GM21717 (cell line): ENCODE data around the gene CRYGS.
A peak's percentile ranks its signal among the peaks of the same experiment; 100 is the strongest.
"Not testable (repeated sequence)": the region's sequence is repeated elsewhere in the genome, so short reads cannot be mapped to it uniquely, and the experiment has no call there.

ENCODE experiments used
- ATAC-seq: cut with Tn5 transposase; IDR thresholded peaks from one replicate; pipeline ENCODE4 v1.9.1; 2021; ENCODE audit warnings: mild to moderate bottlenecking, moderate library complexity; ENCODE audit not compliant: unreplicated experiment

CRYGS gene

DNA sequence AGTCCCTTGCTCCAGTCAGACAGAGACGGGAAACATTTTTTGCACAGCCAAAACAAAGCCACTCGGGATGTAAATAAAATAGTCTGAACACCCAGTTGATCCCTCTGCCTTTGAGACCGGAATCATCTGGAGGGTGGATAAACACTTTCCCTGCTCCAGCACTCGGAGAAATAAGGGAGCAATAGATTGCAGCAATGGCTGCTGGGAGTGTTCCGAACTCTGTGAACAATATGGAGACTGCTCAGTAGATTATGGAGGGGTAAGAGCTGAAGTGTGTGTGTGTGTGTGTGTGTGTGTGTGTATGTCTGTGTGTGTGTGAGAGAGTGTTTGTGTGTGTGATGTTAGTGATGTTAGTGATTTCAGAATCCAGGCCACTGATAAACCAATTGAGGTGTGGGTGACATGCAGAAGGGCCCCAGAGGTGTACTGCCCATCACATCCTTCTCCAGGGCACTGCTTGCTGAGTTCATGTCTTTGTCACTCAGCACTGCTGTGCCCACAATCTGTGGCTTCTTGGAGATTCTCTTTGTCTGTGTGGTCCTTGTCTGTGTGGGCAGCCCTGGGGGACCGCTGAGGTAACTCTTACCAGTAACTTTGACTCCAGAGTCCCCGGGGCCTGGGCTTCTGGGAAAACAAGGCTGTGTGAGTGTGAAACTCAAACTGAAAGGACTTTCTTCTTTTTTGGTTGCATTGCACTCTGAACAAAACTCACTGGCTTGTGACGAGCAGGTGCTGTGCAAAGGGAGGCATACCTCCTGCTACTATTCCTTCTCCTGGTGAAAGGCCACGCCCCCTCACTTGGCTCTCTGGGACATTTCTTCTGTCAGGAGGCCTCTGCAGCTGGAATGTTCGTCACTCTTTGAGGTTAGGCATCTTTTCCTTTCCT, 23.0 kb downstream of the CRYGS start:
- peak; percentile 59 for ATAC-seq

DNA sequence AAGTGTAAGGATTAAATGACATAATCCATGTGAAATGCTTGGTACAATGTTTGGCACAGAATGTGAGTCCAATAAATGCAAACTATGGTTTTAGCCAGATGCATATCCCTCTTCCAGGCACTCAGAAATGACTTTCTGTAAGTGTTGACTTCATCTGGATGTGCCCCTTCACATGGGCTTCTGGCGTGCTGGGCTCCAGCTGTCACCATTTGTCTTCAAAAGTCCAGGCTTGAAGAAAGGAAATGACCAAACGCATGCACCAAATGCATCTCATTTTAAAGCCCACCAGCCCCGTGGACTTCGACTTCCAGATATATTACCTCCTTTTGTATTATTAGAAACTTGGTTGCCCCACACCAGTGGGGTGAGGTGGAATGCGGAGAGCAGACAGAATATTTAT, 23.7 kb downstream of the CRYGS start:
- no peak for ATAC-seq

DNA sequence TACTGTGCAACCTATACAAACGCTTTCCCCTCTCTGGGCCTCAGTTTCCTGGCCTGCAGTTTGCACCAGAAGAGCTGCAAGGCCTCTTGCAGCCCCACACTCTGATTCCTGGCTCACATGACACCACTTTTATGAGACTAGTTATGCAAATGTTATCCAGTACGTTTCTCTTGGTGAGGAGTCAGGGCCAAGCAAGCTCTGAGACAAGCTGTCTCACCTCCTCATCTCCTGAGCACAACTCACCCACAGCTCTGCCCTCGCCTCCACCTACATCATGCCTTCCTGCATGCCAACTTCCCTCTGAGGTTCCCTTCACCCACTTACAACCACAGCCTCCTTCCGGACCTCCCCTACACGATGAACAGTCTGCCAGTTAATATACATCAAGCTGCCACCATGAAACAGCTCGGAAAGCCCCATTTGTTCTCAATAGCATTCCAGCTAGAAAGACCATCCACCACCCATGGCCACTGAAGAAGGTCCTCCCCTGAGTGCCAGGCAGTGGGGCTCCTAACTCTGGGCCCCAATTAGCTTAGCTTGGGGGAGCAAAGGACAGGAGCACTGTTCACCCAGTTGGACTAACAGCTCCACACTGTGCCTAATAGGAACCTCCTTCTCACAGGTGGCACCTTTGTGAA, 25.0 kb downstream of the CRYGS start:
- ATAC-seq: peak; percentile 36

DNA sequence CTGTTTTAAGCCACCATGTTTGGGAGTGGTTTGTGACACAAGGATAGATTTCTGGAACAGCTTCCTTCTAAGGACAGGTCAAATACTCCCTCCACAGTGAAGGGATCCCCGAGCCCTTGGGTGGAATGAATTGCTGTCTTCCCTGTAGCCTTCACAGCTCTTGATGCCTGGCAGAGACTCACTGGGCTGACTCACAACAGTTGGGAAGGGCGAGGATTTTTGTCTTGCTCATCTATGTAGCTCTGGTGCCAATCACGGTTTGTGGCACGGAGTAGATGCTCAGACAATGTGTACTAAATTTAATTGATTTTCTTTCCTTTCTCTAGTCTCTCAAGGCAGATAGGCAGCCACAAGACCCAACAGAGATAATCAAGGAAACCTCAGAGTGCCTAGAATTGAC, 27.0 kb downstream of the CRYGS start:
- ATAC-seq: no peak

DNA sequence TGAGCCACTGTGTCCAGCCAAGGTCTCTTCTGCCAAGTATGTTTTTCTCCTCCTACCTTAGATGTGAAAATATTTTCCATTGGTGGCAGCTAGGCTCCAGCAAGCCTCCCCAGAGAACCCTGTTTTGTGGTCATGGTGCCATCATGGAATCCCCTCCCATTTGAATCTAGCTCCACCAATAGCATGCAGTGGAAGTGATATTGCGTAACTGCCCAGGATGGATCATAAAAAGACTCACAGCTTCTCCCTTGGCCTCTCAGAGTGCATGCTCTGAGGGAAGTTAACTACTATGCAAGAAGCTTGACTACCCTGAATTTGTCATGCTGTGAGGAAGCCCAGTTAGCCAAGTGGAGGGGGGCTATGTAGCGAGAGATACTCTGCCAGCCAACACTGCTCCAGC, 27.5 kb downstream of the CRYGS start:
- no peak for ATAC-seq

DNA sequence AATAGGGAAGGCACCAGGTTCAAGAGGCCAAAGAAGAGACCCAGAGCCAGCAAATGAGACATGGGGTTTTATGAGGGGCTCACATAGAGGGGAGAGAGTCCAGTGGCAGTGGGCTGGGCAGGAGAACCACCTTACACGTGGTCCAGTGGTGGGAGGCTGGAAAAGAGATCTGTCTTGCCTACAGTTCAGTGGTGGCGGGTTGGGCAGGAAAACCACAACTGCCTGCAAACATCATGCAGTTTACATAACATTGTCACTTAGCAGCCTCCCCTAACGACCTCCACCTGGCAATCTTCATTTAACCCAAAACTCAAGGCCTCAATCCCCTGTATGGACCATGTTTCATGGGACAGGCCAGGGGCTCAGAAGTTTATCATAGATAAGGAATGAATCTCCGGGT, 29.1 kb downstream of the CRYGS start:
- ATAC-seq: no peak

DNA sequence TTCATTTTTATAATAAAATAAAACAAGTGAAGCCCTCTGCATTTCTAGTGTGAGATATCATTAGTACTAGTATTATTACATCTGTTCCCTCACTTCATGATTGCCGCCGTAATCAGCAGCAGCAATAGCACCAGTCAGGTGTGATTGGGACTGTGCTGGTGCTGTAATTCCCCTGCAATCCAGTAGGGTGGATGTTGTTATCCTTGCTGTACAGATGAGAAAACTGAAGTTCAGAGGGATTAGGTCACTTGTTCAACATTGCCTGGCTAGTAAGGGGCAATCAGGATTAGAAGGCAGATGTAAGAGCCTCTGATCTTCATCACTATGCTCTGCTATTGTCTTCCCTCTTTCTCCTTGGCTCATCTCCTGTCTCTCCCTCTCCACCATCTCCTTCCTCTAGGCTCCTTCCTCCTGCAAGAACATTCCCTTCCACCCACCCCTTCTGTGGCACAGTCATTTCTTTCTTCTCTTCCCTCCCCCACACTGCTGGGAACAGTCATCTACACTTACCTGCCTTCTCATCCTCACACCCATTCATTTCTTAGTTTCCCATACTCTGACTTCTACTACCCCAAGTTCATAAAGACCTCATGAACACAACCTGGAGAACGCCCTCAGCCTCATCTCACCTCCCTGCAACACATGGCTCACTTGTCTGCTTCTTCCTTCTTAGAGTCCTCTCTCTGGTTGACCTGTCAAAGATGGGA, 29.7 kb downstream of the CRYGS start:
- ATAC-seq: no peak

DNA sequence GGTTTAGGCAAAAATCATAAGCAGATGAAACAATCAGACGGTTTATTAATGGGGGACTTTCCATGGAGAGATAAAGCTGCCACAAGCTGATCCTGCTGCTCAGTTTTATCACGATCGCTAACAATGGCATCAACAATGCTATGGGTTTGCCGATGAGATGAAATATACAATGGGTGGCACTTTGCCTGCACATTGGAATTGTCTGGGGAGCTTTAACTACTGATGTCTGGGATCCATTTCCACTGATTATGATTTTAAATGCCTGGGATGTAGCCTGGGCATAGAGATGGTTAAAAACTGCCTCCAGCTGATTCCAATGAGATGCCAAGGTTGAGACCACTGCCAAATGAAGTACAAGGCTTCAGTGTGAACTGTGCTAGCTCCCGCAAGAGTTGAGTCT, 30.8 kb downstream of the CRYGS start:
- no peak for ATAC-seq

DNA sequence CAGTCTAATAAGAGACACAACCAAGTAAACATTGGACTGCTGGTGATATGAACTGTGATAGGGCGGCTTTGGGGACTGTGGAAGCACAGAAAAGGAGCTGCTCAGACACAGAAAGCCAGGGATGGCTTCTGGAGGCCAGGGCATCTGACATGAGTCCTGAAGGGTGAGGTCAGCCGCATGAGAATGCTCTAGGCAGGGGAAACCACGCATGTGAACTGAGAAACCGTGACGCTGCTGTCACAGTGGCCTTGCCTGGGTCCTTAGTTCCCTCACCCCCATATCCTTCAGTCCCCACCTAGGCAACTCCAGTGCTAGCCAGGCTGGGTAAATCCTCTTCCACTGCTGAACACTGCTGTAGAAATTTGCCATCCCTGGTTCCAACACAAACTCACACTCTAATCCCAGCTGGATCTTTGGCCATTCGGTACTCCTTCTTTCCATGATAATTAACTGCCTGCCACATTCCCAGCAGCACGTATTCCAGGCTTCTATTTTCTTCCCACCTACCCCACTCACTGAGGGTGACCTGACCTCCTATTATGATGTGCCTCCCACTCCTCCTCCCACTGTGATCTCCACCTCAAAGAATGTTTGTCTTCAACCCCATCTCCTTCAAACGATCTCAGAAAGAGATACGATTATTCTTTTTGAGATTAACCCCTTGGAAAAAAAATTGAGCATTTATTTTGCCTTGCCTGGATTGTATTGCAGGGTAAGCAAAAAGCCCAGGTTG, 31.4 kb downstream of the CRYGS start:
- no peak for ATAC-seq

DNA sequence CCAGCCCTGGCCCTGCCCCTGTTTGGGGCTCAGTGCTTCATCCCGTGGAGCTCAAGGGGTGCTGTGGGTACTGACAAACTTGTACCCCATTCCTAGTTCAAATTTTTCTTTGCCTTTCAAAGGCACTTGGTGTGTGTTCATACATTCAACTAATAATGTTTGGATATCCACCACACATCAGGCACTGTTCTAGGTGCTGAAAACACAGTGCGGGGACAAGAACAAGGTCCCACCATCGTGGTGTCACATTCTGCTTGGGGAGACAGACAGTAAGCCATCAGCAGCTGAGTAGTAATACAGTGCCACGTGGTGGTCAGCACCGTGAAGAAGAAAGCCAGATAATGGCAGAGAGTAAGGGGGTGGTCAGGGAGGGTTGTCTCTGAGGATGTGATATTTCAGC, 32.5 kb downstream of the CRYGS start:
- no peak for ATAC-seq

DNA sequence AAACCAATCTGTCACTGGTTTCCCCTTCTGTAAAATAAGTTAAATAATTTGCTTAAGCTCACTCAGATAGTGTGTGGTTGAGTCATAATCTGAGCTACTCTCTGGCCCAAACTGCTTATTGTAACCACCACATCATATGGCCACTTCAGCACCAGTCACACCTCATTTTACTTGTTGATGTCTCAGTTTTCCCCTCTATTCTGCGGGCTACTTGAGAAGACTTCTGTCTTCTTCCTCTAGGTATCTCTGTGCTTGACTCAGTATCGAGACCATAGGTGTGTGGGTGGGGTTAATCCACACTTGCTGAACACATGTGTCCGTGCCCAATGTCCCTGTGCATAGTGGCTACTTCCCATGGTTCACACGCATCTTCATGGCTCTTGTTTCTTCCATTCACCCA, 32.9 kb downstream of the CRYGS start:
- ATAC-seq: peak; percentile 69

DNA sequence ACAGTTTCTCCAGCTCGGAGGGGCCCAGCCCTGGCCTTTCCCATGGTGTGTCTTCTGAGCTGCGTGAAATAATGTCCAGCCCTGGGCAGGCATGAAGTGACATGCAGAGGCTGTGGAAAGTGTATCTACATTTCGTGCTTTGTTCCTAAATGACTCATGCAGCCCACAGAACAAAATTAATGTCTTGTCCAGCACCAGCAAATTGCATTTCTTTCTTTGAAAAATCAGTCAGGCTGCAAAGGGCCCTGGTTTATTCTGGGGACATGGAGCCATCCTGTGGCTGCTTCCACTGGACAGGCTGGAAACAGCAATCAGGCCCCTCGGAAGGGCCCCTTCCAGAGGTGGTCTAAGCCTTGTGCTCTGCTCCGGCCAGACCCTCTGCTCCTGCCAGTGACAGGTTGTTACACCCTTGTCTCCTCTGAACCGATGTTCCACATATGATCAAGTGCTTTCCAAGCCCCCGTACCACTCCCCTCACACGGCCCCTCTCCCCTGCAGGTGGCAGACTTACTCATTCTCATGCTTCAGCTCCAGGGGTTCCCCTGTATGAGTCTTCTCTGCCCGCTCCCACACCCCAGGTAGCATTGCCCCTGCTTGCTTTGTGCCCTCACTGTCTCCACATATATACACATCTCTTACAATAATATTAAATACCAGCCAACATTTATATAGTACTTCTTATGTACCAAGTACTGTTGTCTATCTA, 33.7 kb downstream of the CRYGS start:
- peak; percentile 28 for ATAC-seq

DNA sequence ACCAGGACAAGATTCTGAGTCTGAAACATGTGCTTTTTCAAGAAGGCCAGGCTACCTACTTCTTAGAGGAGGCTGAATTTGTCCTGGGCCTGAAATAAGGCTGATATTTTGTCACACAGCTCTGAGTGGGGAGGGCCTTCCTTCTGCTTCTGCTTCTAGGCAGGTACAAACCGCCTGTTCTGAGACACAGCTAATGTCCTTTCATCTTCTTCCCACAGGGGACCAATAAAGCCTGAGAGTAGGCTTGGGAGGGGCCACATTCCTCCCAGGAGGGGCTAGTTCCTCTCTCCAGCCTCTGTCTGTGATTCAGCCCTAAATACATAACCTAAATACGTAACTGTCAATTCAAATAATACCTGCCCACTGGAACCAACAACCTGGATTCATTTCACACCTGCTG, 34.8 kb downstream of the CRYGS start:
- no peak for ATAC-seq

DNA sequence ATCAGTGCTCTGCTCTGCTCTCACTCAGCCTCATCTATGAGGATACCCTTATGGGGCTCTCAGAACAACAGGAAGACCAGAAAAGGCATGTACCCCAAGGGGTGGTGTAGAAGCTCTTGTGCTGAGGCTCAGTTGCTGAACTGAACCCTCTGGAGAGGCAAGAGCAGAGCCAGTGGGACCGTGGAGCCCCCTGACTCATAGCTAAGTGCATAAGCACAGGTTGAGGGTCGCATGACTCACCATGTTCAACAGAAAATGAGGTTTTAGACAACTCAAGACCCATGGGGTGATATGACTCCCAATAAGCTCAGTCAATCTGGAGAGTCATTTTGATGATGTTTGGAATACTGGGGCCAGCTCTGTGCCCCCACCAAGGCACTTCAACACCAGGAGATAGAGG, 37.3 kb downstream of the CRYGS start:
- no peak for ATAC-seq

DNA sequence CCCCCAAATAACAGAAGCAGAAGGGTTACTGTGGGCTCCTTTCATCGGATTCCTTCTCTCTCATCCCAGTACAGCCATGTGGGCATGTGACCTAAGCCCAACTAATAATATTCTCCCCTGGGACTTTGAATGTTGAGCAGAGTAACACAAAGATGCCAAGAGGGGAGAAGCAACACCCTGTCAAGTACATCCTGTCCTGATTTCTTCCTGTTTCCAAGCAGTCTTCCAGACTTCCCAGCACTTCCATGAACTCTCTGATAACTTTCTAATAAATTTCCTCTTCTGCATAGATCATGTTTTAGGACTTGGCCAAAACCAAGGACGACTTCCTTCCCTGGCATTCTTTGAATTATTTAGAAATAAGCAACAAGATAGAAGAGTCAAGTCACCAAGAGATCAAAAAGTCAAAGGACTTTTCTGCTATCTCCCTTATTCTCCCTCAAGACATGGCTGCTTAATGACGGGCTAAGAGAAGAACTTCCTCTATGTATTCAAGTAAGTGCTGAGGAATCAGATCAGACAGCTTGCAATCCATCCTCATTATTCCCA, 37.9 kb downstream of the CRYGS start:
- ATAC-seq: no peak

DNA sequence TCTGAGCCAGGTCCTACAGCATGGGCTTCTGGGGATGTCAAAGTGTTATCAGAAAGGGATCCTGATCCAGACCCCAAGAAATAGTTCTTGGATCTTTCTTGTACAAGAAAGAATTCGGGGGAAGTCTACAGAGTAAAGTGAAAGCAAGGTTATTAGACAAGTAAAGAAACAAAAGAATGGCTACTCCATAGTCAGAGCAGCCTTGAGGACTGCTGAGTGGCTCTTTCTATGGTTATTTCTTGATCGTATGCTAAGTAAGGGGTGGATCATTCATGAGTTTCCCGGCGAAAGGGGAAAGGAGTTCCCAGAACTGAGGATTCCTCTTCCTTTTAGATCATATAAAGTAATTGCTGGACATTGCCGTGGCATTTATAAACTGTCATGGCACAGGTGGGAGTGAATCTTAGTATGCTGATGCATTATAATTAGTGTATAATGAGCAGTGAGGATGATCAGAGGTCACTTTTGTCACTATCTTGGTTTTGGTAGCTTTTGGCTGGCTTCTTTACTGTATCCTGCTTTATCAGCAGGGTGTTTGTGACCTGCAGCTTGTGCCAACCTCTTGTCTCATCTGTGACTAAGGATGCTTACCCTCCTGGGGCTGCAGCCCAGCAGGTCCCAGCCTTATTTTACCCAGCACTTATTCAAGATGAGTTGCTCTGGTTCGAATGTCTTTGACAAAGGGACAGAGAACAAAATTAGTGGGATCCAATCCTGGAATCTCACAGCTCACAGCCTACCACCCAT, 41.0 kb downstream of the CRYGS start:
- ATAC-seq: no peak

DNA sequence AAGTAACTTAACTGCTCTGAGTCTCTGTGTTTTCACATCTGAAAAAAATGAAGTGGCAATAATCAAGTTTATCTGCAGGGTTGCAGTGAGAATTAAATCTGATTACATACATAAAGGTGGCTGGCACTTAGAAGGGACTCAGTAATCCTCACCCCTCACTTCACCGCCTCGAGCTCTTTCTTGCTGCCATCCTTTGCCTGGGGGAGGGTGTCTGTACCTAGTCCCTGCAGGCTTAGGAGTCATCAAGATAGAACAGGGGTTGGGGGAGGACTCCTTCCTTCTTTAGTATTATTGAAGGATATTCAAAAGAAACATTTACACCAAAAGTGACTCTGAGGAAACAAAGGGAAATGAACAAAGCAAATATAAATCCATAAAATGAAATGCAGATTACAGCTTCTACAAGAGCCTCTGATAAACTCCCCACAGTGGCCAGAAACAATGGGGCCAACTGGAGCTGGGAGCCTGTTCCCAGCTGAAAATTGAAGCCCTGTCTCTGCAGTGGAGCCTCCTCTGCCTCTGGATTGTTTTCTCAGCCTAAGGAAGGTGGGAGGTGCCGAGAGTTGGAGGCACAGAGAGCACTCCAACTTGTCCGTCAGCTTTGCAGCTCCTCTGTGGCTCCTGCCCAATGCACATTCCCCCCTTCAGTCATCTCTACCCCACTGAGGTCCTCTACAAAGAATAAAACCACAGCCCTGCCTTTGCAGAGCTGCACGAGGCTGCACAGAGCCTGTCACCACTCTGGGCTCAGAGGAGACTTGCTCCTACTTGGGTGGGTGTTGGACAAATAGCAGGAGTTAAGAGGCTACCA, 41.8 kb downstream of the CRYGS start:
- ATAC-seq: no peak

DNA sequence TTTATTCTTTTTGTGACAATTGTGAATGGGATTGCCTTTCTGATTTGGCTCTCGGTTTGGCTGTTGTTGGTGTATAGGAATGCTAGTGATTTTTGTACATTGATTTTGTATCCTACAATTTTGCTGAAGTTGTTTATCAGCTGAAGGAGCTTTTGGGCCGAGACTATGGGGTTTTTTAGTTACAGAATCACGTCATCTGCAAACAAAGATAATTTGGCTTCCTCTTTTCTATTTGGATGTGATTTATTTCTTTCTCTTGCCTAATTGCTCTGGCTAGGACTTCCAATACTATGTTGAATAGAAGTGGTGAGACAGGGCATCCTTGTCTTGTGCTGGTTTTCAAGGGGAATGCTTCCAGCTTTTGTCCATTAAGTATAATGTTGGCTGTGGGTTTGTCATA, 44.2 kb downstream of the CRYGS start:
- not testable (repeated sequence) for ATAC-seq

DNA sequence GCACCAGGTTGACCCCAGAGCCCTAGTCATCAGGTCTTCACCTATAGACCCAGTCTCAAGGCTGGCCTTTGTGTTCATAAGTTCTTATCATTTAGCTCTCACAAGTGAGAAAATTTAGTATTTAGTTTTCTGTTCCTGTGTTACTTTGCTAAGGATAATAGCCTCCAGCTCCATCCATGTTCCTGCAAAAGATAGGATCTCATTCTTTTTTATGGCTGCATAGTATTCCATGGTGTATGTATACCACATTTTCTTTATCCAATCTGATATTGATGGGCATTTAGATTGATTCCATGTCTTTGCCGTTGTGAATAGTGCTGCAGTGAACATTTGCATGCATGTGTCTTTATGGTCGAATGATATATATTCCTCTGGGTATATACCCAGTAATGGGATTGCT, 46.2 kb downstream of the CRYGS start:
- not testable (repeated sequence) for ATAC-seq
